ENCODE data around the gene TMEM54. TPM values are rescaled to one million over a fixed set of nuclear protein-coding genes. Genes with fewer than 3 reads are reported as not detected.
"Not testable (repeated sequence)": the region's sequence is repeated elsewhere in the genome, so short reads cannot be mapped to it uniquely, and the experiment has no call there.

The TMEM54 gene
- total RNA-seq, 2 donors from 2014 or later = 1.4 to 2.0 TPM

- Mint-ChIP-seq H3K36me3 (ENCODE audit: insufficient read depth in 2 of 2) (no peaks in the 10 kb centered on the region), H3K9me3 (no peaks in the 10 kb centered on the region)
Measured at GRCh38 chr1:32910319-32910718, 9.1 kb upstream of the TMEM54 start.

GRCh38 chr1:32907435-32907834, 6.2 kb upstream of the TMEM54 start:
- Mint-ChIP-seq H3K9me3 (no peaks in the 10 kb centered on the region), H3K27me3 (ENCODE audit: low read depth) (peaks cover 12% of the 10 kb centered on the region), H3K4me1 (ENCODE audit: low read depth) (no peaks in the 10 kb centered on the region), H3K4me3 (no peak overlapping the region), H3K27ac (no peak overlapping the region), H3K36me3 (ENCODE audit: insufficient read depth in 2 of 2) (no peaks in the 10 kb centered on the region)
- ATAC-seq (replicated peaks in 1 of 2) (no peak), DNase-seq (no peak)

More at GRCh38 chr1:32910319-32910718, 9.1 kb upstream of the TMEM54 start:
- no peaks in the 10 kb centered on the region for H3K27me3 Mint-ChIP-seq (ENCODE audit: low read depth)
- ATAC-seq (replicated peaks in 1 of 2) (no peak), DNase-seq (no peak)
- H3K4me1 Mint-ChIP-seq (ENCODE audit: low read depth) = no peaks in the 10 kb centered on the region
- H3K27ac Mint-ChIP-seq = no peak overlapping the region
- no peak overlapping the region for H3K4me3 Mint-ChIP-seq

- no peak for ATAC-seq (replicated peaks in 1 of 2)
- Mint-ChIP-seq H3K36me3 (ENCODE audit: insufficient read depth in 2 of 2) (peaks cover 0 to 2% of the 10 kb centered on the region in 2 donors), H3K27me3 (ENCODE audit: low read depth) (peaks cover 20% of the 10 kb centered on the region), H3K9me3 (no peaks in the 10 kb centered on the region), H3K4me3 (no peak overlapping the region), H3K4me1 (ENCODE audit: low read depth) (no peaks in the 10 kb centered on the region), H3K27ac (no peak overlapping the region)
- DNase-seq = no peak
Measured at GRCh38 chr1:32906654-32907053, 5.5 kb upstream of the TMEM54 start.

- H3K4me3 Mint-ChIP-seq; H3K27ac Mint-ChIP-seq; H3K4me1 Mint-ChIP-seq (ENCODE audit: low read depth); ATAC-seq (replicated peaks in 1 of 2); H3K9me3 Mint-ChIP-seq; DNase-seq; H3K36me3 Mint-ChIP-seq (ENCODE audit: insufficient read depth in 2 of 2): not testable (repeated sequence)
- H3K27me3 Mint-ChIP-seq (ENCODE audit: low read depth) = peaks cover 25% of the 10 kb centered on the region
Measured at GRCh38 chr1:32905588-32905987, 4.4 kb upstream of the TMEM54 start.

- H3K9me3 Mint-ChIP-seq = no peaks in the 10 kb centered on the region
- peaks cover 4% of the 10 kb centered on the region for H3K4me1 Mint-ChIP-seq (ENCODE audit: low read depth)
- H3K27ac Mint-ChIP-seq = no peak overlapping the region
- ATAC-seq (replicated peaks in 1 of 2) (no peak), DNase-seq (no peak)
- peaks cover 33% of the 10 kb centered on the region for H3K27me3 Mint-ChIP-seq (ENCODE audit: low read depth)
- peaks cover 0 to 2% of the 10 kb centered on the region in 2 donors for H3K36me3 Mint-ChIP-seq (ENCODE audit: insufficient read depth in 2 of 2)
- H3K4me3 Mint-ChIP-seq = no peak overlapping the region
Measured at GRCh38 chr1:32904797-32905196, 3.6 kb upstream of the TMEM54 start.

GRCh38 chr1:32903991-32904785, 3.0 kb upstream of the TMEM54 start:
- H3K9me3 Mint-ChIP-seq = no peaks in the 10 kb centered on the region
- H3K27ac Mint-ChIP-seq = no peak overlapping the region
- peaks cover 4% of the 10 kb centered on the region for H3K4me1 Mint-ChIP-seq (ENCODE audit: low read depth)
- DNase-seq (no peak), ATAC-seq (replicated peaks in 1 of 2) (no peak)
- no peak overlapping the region for H3K4me3 Mint-ChIP-seq
- peaks cover 0 to 2% of the 10 kb centered on the region in 2 donors for H3K36me3 Mint-ChIP-seq (ENCODE audit: insufficient read depth in 2 of 2)
- peaks cover 39% of the 10 kb centered on the region for H3K27me3 Mint-ChIP-seq (ENCODE audit: low read depth)

GRCh38 chr1:32902535-32902920, 1.3 kb upstream of the TMEM54 start:
- no peak for DNase-seq
- no peaks in the 10 kb centered on the region for H3K9me3 Mint-ChIP-seq
- ATAC-seq (replicated peaks in 1 of 2) = no peak
- H3K4me3 Mint-ChIP-seq = peak overlapping the region; percentile 66 to 74
- H3K27ac Mint-ChIP-seq = no peak overlapping the region
- H3K36me3 Mint-ChIP-seq (ENCODE audit: insufficient read depth in 2 of 2) = peaks cover 0 to 2% of the 10 kb centered on the region in 2 donors
- peaks cover 50% of the 10 kb centered on the region for H3K27me3 Mint-ChIP-seq (ENCODE audit: low read depth)
- H3K4me1 Mint-ChIP-seq (ENCODE audit: low read depth) = peaks cover 4% of the 10 kb centered on the region

GRCh38 chr1:32901823-32902534, 790 bp upstream of the TMEM54 start:
- H3K36me3 Mint-ChIP-seq (ENCODE audit: insufficient read depth in 2 of 2) = peaks cover 0 to 2% of the 10 kb centered on the region in 2 donors
- H3K27me3 Mint-ChIP-seq (ENCODE audit: low read depth) = peaks cover 54% of the 10 kb centered on the region
- DNase-seq (no peak), ATAC-seq (replicated peaks in 1 of 2) (no peak)
- H3K4me1 Mint-ChIP-seq (ENCODE audit: low read depth) = peaks cover 4% of the 10 kb centered on the region
- no peaks in the 10 kb centered on the region for H3K9me3 Mint-ChIP-seq
- no peak overlapping the region for H3K27ac Mint-ChIP-seq
- peak overlapping the region; percentile 82 for H3K4me3 Mint-ChIP-seq

GRCh38 chr1:32900371-32900955, 726 bp downstream of the TMEM54 start:
- Mint-ChIP-seq H3K4me1 (ENCODE audit: low read depth) (peaks cover 4% of the 10 kb centered on the region), H3K4me3 (peak overlapping the region; percentile 71 to 77), H3K27ac (no peak overlapping the region), H3K9me3 (no peaks in the 10 kb centered on the region), H3K27me3 (ENCODE audit: low read depth) (peaks cover 54% of the 10 kb centered on the region), H3K36me3 (ENCODE audit: insufficient read depth in 2 of 2) (peaks cover 0 to 2% of the 10 kb centered on the region in 2 donors)
- ATAC-seq (replicated peaks in 1 of 2) (no peak), DNase-seq (no peak)

- Mint-ChIP-seq H3K36me3 (ENCODE audit: insufficient read depth in 2 of 2) (peaks cover 0 to 2% of the 10 kb centered on the region in 2 donors), H3K9me3 (no peaks in the 10 kb centered on the region), H3K27me3 (ENCODE audit: low read depth) (peaks cover 54% of the 10 kb centered on the region), H3K4me1 (ENCODE audit: low read depth) (peaks cover 4% of the 10 kb centered on the region), H3K27ac (no peak overlapping the region), H3K4me3 (no peak overlapping the region)
- DNase-seq (no peak), ATAC-seq (replicated peaks in 1 of 2) (no peak)
Measured at GRCh38 chr1:32899586-32900296, 1.4 kb downstream of the TMEM54 start.

- Mint-ChIP-seq H3K36me3 (ENCODE audit: insufficient read depth in 2 of 2) (peaks cover 0 to 2% of the 10 kb centered on the region in 2 donors), H3K27me3 (ENCODE audit: low read depth) (peaks cover 54% of the 10 kb centered on the region), H3K4me1 (ENCODE audit: low read depth) (peaks cover 4% of the 10 kb centered on the region), H3K27ac (no peak overlapping the region), H3K9me3 (no peaks in the 10 kb centered on the region), H3K4me3 (no peak overlapping the region)
- ATAC-seq (replicated peaks in 1 of 2) (no peak), DNase-seq (no peak)
Measured at GRCh38 chr1:32898958-32899357, 2.2 kb downstream of the TMEM54 start.

GRCh38 chr1:32898056-32898455, 3.1 kb downstream of the TMEM54 start:
- Mint-ChIP-seq H3K27ac (no peak overlapping the region), H3K4me1 (ENCODE audit: low read depth) (peaks cover 4% of the 10 kb centered on the region), H3K36me3 (ENCODE audit: insufficient read depth in 2 of 2) (peaks cover 0 to 2% of the 10 kb centered on the region in 2 donors), H3K27me3 (ENCODE audit: low read depth) (peaks cover 54% of the 10 kb centered on the region), H3K4me3 (no peak overlapping the region), H3K9me3 (no peaks in the 10 kb centered on the region)
- no peak for ATAC-seq (replicated peaks in 1 of 2)
- DNase-seq = no peak

Measured in activated T-cell treated with anti-CD3 and anti-CD28 coated beads, Interleukin-2, amount 50 U/mL, for 72 hours (primary cell).